NCI-H2081 treated with DMSO at 0.1 percent for 48 hours (cell line): Measurements from ENCODE around the gene CAPN9.

Source experiments
- DNase-seq: peaks from one replicate; lab custom pipeline; 2025; lab: John Stamatoyannopoulos, UW

The CAPN9 gene

DNA sequence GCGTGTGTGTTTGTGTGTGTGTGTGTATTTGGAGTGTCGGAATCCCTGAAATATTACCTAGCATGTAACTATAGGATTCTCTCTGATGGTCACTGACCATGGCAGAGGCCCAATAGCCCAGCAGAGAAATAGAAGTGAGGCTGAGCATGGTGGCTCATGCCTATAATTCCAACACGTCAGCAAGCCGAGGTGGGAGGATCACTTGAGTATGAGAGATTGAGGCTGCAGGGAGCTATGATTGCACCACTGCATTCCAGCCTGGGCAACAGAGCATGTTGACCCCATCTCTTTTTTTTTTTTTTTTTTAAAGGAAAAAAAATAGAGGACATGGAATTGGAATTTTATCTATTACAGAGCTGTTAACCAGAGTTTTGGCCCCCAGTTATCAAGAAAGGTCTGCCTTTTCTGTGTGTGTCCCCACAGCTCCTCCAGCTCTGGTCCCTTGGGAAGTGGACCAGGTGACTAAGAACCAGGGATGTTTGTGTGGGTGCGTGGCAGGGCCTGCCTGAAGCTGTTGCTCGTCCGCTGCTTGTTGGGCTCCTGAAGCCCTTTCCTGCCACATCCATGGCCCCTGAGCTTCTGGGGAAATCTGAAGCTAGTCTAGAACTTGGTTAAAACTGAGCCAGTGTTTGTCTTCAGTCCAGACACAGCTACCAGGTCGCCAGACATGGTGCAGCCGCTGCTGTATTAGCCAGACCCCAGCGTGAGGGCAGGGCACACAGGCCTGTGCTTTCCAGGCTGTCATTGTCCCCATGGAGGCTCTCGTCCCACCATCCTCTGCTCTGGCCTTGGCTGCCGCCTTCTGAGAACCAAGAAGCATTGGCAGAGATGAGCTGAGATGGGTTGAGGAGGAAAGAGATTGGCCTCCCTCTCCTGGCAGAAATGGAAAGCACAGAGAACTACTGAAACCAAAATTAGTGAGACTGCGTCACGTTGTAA lies 25.5 kb downstream of the CAPN9 start:
- no peak for DNase-seq

DNA sequence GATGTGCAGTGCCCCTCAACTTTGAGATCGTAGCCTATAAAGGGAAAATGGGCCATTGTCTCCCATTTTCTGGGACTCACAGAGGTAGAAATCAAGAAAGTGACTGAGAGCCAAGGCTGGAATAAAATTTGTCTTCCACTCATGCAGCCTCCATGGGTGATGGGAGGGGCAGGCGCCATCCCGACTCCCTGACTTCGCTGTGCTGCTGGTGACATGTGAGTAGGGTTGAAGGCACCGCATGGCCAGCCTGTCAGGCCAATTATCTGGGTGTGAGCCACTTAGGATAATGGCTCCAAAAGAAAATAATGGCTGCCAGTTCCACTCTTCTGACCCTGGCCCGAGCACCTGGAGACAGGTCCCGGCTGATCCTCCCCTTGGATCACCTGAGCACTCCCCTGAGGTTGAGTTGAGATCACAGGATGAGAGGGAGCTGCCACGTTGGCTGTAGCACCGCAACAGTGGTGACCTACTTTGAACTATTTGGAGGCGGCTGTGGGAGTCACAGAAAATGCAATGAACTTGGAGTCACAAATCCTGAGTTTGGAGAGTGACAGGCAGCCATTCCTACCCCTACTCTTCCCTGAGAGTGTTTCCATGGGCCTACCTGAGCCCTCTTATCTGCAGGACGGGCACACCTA lies 26.3 kb downstream of the CAPN9 start:
- no peak for DNase-seq

DNA sequence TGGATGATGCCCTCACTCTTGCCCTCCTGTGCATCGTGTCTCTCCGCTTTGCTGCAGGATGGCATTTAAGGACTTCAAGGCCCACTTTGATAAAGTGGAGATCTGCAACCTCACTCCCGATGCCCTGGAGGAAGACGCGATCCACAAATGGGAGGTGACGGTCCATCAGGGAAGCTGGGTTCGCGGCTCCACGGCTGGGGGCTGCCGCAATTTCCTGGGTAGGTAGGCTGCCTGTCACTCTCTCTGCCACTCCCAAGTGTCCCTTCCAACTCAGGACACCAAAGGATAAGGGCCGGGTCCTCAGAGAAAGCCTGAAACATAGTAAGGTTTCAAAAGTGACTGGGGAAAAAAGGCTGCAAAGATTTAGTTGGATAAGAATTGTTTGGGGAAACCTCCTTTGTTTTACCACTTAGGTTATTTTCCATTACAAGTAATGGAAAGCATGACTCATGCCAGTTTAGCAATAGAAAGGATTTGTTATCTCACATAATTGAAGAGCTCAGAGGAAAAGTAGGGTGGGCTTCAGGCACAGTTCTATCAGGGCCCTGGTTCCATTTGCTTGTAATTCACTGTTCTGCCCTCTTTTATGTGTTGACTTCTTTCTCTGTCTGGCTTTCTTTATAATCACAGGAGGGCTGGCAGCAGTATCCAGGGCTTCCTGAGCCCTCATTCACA lies 31.9 kb downstream of the CAPN9 start:
- DNase-seq: no peak

DNA sequence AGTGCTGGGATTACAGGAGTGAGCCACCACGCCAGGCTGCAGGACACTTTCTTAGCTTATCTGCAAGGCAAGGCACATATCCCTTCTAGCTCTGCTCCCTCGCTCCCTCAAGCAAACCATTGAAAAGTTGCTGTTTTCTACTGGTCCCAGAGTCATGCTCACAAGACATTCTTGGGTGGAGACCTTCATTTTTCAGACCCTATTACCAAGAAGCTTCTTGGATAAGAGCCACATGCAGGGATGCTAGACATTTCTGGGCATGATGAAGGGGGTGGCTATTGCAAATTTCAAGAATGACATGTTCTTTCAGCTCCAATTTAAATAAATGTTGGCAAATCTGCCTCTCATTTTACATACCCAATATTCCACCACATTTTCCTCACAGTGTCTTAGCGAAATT lies 33.9 kb downstream of the CAPN9 start:
- DNase-seq: no peak

DNA sequence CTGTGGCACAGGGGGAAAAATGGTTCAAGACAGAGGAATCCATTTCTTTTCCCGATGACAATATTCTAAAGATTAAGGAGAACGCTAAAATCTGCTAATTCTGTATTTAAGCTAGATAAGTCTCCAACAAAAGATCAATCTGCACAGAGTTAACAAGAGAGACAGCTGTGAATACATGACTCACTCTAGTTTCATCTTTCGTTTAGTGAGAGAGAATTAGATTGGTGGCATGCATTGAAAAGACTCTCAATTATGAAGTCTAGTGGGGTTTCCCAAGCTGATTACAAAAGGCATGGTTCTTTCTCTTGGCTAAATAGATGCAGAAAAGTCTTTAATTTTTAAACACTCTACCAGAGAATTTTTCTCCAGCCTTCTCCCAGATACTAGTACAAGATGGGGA lies 34.4 kb downstream of the CAPN9 start:
- no peak for DNase-seq

DNA sequence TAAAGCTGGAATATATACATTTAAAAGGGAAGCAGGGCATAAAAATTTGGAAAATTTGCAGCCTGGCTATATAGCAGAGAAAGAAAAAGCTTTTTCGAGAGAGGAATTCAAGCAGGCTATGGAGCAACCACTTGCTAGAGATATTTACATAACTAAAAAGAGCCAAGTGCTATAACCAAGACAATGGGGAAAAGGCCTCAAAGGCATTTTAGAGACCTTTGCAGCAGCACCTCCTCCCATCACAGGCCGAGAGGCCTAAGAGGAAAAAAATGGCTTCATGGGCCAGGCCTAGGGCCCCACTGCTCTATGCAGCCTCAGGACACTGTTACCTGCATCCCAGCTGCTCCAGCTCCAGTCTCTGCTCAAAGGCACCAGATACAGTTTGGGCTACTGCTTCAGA lies 37.0 kb downstream of the CAPN9 start:
- DNase-seq: no peak

DNA sequence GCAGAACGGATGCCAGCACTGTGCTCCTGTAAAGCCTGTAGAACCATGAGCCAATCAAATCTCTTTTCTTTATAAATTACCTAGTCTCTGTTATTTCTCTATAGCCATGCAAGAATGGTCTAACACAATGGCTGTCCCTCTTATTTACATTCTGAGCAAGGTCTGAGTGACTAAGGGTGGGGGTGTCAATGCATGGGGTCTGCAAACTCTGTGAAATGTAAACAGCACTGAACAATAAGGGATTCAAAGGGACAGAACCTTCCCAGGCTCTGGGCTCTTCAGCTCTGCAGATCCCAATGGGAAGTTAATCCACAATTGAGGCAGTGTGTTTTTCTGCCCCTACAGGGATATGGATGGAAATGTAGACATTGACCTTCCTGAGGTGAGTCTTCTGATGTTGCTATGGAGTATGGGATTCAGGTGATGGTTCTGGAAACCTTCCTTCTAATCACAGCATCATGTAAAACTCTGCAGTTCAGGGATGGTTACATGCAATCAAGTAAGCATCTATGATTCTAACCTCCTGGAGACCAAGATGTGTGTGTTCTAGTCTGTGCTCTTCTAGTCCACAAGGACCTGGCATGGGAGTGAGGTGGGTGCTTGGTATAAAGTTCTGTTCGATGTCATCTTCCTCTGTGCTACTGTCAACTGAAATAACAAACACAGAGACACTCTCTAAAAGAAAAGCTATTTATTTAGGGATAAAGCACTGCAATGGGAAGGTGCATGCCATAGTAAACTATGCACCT lies 38.6 kb downstream of the CAPN9 start:
- DNase-seq: no peak

DNA sequence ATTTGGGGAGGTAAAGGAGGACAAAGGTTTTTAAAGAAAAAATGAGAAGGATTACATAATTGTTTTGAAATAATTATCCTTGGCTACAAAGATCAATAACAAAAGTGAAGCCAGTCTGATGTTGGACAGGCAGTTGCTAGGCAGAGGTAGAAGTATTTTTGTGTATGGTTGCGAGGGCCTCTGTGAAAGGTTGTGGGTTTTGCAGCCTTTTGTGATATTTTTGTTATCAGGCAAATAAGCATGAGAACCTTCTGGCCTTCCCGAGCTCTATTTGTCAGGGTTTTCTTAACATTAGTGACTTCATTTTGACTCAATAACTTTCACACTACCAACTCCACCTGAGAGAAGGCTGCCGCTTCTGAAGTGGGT lies 39.2 kb downstream of the CAPN9 start:
- DNase-seq: no peak

DNA sequence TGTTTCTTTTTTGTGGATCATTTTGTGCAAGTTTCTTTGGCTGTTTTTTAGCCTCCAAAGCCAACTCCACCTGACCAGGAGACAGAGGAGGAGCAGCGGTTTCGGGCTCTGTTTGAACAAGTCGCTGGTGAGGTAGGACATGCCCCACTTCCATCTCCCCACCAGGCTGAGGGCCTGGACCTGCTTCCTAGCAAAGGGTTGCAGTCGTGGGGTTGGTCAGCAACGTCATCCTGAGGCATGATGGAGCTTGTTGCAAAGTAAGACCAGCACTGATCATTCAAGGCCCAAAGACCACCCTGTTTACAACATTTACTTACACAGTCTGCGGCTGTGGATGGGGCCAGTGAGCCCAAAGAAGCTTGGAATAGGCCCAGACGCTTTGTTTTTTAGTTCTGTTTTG lies 40.3 kb downstream of the CAPN9 start:
- DNase-seq: no peak

DNA sequence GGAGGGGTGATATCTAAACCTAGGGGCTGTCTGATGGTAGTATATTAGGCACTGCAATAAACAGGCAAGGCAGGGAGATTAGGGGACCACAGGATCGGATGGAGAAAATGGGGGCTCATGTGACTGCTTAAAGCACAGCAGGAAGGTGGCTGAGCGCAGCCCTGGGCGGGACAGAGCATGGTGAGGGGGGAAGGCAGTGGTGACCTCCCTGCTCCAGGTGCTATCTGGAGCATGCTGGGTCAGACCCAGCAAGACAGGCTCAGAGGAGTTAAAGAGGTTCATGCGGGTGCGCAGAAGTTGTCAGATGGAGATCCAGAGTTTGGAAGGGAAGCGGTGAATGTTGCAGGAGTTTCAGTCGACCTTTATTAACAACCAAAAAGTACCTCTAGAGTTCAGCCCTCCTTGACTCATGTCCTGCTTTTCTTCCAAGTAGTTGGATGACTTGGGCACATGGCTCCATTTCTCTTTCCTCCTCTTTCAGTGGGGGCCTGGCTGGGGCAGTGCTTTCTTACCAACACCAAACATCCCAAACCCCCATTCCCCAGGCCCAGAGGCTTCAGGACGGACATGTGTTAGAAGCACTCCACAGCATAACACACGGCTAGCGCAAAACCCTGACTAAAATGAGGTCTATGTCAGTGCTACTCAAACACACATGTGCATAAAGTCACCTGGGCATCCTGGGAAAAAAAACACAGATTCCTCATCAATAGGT lies 41.5 kb downstream of the CAPN9 start:
- no peak for DNase-seq

DNA sequence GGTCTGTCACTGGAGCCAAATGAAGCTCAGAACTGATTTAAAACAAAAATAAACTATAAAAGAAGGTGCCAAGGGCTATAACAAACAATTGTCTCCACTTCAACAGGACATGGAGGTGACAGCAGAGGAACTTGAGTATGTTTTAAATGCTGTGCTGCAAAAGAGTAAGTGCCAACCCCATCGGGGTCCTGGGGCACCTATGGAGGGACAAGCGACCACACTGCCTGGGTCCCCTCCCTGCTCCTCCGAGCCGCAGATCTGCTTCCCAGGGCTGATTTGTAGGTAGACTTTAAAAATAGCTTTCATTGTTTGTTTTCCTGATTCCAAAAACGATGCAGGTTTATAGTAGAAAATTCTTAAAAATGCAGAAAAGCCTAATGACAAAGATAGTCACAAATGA lies 42.8 kb downstream of the CAPN9 start:
- no peak for DNase-seq

DNA sequence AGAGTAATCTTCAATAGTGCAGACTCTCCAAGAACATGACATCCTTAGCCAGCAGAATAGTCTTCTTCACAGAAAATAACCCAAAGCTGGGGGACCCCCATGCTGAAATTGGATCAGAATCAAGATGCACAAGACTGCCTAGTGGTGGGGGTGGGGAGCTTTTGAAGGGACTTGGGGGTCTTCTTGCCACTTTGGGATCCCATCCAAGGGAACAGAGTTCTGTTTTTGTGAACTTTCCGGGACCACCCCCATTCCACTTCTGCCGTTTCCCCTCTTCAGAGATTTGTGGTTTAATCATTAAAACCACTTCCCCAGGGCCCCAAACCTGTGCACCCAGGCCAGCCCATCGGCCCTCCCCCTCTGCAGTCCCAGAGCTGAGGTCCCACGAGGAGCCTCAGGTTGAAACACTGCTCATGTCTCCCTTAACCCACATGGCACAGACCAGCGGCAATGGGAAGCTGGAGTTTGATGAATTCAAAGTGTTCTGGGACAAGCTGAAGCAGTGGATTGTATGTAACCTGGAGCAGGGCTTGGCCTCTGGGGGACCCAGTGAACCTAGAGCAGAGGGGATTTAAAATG lies 44.9 kb downstream of the CAPN9 start:
- no peak for DNase-seq

DNA sequence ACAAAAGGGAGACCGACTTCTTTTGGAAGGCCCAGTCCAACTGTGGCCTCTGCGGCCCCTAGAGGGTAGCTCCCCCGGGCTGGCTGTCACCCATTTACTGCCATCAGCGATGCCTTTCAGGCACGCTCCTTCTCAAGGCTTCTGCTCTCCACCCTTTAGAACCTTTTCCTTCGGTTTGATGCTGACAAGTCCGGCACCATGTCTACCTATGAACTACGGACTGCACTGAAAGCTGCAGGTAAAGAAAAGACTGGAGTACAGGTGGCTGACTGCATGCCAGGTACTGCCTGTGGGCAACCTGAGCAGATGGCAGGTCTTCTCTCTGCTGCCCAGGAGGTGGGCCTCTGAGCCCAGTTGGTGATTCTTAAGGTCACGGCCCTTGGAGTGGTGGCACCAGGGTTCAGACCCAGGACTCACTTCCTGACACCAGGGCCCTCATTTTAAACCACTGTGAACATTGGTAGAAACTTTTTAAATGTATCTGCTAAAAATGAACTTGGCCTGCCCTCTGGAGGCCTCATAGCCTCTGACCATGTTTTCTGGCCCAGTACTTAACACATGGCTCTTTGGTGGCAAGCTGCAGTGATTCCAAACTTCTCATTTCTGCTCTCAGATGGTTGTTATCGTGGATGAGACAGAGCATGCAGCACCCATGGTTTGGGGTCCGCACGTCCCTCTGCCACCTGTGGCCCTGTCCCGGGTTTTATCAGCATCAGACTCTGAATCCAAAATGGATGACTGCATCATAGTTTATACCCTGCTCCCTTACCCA lies 45.7 kb downstream of the CAPN9 start:
- DNase-seq: no peak

DNA sequence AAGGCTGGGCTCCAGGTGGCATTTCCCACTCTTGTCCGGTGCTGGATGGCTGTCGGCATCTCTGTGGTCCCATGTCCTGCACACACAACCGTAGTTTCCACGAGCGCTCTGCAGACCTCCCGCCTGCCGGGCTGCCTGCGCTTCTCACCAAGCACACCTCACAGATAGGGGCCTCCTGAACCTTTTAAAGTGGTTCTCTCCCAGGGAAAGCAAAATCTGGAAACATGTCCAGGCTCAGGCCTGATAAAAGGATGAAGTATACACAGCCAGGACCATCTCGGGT lies 46.2 kb downstream of the CAPN9 start:
- DNase-seq: no peak

DNA sequence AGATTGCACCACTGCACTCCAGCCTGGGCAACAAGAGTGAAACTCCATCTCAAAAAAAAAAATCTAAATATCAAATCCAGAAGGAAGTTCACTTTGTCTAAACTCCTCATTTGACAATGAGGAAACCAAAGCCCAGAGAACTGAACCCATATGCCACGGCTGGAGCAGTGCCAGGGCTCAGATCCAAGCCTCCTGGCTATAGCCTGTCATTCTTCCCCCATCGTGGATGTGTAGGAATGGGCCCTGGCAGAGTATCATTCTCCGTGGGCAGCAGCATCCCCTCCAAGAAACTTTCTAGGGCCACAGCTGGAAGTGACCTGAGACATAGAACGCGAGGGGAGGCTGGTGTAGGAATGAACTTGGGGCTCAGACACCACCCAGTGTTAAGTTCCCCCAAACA lies 47.2 kb downstream of the CAPN9 start:
- DNase-seq: no peak

DNA sequence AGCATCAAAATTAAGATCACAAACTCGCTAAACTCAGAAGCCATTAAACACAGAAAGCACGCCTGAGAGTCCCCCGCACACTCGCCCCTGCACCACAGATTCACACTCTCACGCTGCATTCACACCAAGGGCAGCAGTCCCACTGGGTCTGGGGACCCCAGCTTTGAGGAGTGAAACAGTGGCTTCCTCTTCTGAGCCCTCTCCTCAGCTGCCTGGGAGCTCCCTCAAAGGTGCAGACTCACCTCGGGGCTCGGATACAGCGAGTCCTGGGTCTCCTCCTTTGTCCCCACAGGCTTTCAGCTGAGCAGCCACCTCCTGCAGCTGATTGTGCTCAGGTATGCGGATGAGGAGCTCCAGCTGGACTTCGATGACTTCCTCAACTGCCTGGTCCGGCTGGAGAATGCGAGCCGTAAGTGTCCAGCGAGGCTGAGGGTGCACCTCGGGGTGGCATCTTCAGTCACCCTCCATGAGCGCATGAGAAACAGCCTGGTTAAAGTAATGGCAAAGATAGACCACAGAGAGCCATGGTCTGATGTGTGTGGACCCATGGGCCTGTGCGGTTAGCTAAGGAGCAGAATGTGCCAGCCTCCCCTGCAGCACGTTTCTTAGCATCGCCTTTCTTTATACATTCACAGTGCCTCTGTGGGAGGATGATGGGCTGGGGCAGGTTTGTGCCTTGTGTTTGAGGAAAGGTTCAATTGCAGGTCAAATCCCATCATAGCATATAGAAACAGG lies 47.9 kb downstream of the CAPN9 start:
- no peak for DNase-seq

DNA sequence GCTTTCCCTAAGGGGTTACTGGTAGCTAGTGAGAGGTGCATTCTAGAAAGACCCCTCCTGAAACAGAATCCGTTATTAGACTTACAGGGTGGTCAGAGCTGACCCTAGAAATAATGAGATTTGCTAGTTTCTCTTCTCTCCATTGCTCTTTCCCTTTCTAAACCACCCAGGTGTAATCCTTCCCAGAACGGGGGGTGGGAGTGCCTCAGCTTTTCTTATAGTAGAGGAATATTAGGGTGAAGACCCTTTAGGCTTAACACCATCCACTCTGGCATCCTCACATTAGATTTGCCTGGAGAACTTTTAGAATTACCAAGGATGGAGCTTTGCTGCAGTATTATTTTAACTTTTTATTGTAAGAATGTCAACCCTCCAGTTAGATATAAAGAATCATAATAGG lies 49.4 kb downstream of the CAPN9 start:
- no peak for DNase-seq

DNA sequence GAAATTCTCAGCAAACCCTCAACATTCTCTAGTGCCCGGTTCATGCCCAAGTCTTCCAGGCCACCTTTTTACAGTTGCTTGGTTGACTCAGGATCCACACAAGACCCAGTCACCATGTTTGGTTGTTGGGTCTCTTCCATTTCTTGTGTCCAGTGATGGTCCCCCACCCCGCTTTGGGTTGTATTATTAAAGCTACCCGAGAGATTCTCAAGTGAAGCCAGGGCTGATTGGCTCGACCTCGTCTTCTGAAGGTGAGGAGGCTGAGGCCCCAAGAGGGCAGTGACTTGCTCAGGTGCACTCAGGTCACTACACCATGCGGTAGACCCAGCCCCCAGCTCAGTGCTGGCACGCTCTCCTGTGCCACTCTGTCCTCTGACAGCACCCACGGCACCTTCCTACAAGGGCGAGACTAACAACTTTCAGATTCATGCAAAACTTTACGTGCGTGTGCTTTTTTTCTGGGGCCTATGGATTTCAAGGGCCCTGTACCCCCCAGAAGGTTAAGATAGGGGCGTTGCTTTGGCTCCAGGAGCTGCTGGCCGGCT lies 50.3 kb downstream of the CAPN9 start:
- DNase-seq: no peak

DNA sequence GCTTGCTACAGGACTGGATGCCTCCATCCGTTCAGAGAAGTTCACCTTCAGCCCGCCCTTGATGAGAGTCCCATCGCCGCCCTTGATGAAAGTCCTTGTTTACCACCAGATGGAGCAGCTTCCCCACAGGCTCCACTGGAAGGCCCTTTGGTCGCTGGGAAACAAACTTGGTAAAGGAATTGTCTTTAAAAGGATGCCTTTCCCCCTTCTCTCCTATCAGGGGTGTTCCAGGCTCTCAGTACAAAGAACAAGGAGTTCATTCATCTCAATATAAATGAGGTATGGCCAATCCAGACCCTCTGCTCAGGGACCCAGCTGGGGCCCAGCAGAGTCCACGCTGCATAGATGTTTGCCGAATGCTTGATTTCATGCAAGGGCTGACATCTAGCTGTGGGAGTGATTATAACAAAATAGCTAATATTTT lies 50.8 kb downstream of the CAPN9 start:
- DNase-seq: no peak

DNA sequence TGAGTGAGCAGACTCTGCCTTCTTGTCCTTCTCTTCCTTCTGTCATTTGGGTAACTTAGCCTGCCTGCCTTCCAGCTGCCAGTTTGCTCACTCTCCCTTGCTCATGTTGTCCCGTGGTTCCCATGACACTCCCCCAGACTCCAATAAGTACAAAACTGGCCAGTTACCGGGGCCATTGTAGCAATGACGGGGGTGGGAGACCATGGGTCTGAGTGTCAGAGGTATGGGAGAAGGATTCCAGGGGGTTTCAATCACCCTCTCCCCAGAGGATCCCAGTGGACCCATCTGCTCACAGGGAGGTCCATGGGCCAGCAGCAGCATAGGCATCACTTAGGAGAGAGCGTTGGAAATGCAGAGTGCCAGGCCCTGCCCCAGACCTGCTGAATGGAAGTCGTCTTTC lies 51.3 kb downstream of the CAPN9 start:
- DNase-seq: no peak
